Liver (tissue), 9 donors: ENCODE results near the gene TRMT44. TPM values are rescaled to one million over a fixed set of nuclear protein-coding genes. Genes with fewer than 3 reads are reported as not detected.

Experiments used
- DNase-seq: peaks from one replicate; pipeline ENCODE4 v3.0.0-alpha.2; 2017; ENCODE audit warnings: low spot score
- H3K27ac ChIP-seq, 2 donors: one replicate each; pipeline ENCODE4 v1.7.0; 2013; ENCODE audit warnings: inconsistent platforms in 2 of 2, low read length in 2 of 2, control low read depth in 1 of 2, low read depth in 1 of 2, mild to moderate bottlenecking in 1 of 2
- H3K27me3 ChIP-seq, 4 donors: one replicate each; pipeline versions ENCODE4 v1.6.1 to v1.7.0; 2013; ENCODE audit warnings: low read length in 3 of 4, inconsistent platforms in 1 of 4, mild to moderate bottlenecking in 1 of 4, moderate library complexity in 1 of 4; ENCODE audit not compliant: control insufficient read depth in 4 of 4, insufficient read depth in 4 of 4
- H3K36me3 ChIP-seq, 4 donors: one replicate each; pipeline versions ENCODE4 v1.6.1 to v1.7.0; 2013; ENCODE audit warnings: low read length in 3 of 4, mild to moderate bottlenecking in 3 of 4, low read depth in 1 of 4, moderate library complexity in 1 of 4; ENCODE audit not compliant: control insufficient read depth in 4 of 4, insufficient read depth in 3 of 4
- H3K4me1 ChIP-seq, 4 donors: one replicate each; pipeline versions ENCODE4 v1.6.1 to v1.7.0; 2013; ENCODE audit warnings: low read length in 3 of 4, mild to moderate bottlenecking in 3 of 4, moderate library complexity in 1 of 4; ENCODE audit not compliant: control insufficient read depth in 4 of 4, insufficient read depth in 4 of 4
- H3K4me3 ChIP-seq, 3 donors: one replicate each; pipeline versions ENCODE4 v1.6.1 to v1.7.0; 2013; ENCODE audit warnings: low read length in 3 of 3, control low read depth in 1 of 3, low read depth in 1 of 3, mild to moderate bottlenecking in 1 of 3
- H3K9ac ChIP-seq, 2 donors: one replicate each; pipeline ENCODE4 v1.7.0; 2013; ENCODE audit warnings: low read length in 2 of 2, mild to moderate bottlenecking in 2 of 2, moderate library complexity in 2 of 2, control low read depth in 1 of 2, low read depth in 1 of 2
- H3K9me3 ChIP-seq, 4 donors: one replicate each; pipeline versions ENCODE4 v1.6.1 to v1.7.0; 2013; ENCODE audit warnings: low read length in 3 of 4; ENCODE audit not compliant: control insufficient read depth in 4 of 4
- ATF3 ChIP-seq: IDR thresholded peaks from 2 replicates; pipeline ENCODE4 v1.6.1; 2016; ENCODE audit warnings: antibody characterized with exemption
- FOXA1 ChIP-seq: IDR thresholded peaks from 2 replicates; pipeline ENCODE4 v1.6.1; 2016; ENCODE audit warnings: antibody characterized with exemption
- FOXA2 ChIP-seq: IDR thresholded peaks from 2 replicates; pipeline ENCODE4 v1.6.1; 2016; ENCODE audit warnings: antibody characterized with exemption
- HNF4G ChIP-seq: IDR thresholded peaks from 2 replicates; pipeline ENCODE4 v1.6.1; 2016; ENCODE audit warnings: antibody characterized with exemption
- JUND ChIP-seq, 2 donors: IDR thresholded peaks; 2 replicates each; pipeline ENCODE4 v1.6.1; 2016; ENCODE audit warnings: antibody characterized with exemption in 2 of 2
- MAX ChIP-seq: IDR thresholded peaks from 2 replicates; pipeline ENCODE4 v1.6.1; 2016; ENCODE audit warnings: antibody characterized with exemption
- NR2F2 ChIP-seq: IDR thresholded peaks from 2 replicates; pipeline ENCODE4 v1.6.1; 2016; ENCODE audit warnings: antibody characterized with exemption
- RAD21 ChIP-seq, 2 donors: IDR thresholded peaks; 2 replicates each; pipeline ENCODE4 v1.6.1; 2016; ENCODE audit warnings: antibody characterized with exemption in 2 of 2, mild to moderate bottlenecking in 2 of 2
- REST ChIP-seq: IDR thresholded peaks from 2 replicates; pipeline ENCODE4 v1.6.1; 2016; ENCODE audit warnings: antibody characterized with exemption, mild to moderate bottlenecking
- RXRA ChIP-seq, 2 donors: IDR thresholded peaks; 2 replicates each; pipeline ENCODE4 v1.6.1; 2017 to 2018; ENCODE audit warnings: antibody characterized with exemption in 2 of 2, mild to moderate bottlenecking in 1 of 2
- SP1 ChIP-seq: IDR thresholded peaks from 2 replicates; pipeline ENCODE4 v1.6.1; 2018; ENCODE audit warnings: antibody characterized with exemption, mild to moderate bottlenecking
- TAF1 ChIP-seq: conservative IDR thresholded peaks from 2 replicates; pipeline ENCODE4 v1.6.1; 2016; ENCODE audit warnings: antibody characterized with exemption, mild to moderate bottlenecking
- YY1 ChIP-seq: IDR thresholded peaks from 2 replicates; pipeline ENCODE4 v1.6.1; 2016; ENCODE audit warnings: antibody characterized with exemption, mild to moderate bottlenecking
- ZBTB33 ChIP-seq: IDR thresholded peaks from 2 replicates; pipeline ENCODE4 v1.6.1; 2016; ENCODE audit warnings: antibody characterized with exemption
- WGBS: extraction: QIAGEN DNeasy Blood & Tissue Kit; methylation state at CpG from one replicate; pipeline ENCODE4 v1.1.7; 2013; 5-methylcytosine and 5-hydroxymethylcytosine counted together
- polyA plus RNA-seq, 2 donors: library from polyadenylated mRNA; stranded (reverse) in 1 of 2; unstranded in 1 of 2; fragments of 200-250 nt in 1 of 2; fragments of >200 nt in 1 of 2; fragmentation: Nextera tagmentation in 1 of 2; extraction: Ambion mirVana in 1 of 2; gene quantifications; one replicate each; pipeline versions ENCODE4 v1.2.1 to v1.2.3, GENCODE V29; 2013 to 2015
- total RNA-seq, 2 donors: library from RNA; depleted of rRNA; stranded (reverse); fragments of >200 nt; gene quantifications; one replicate each; pipeline ENCODE4 v1.2.3, GENCODE V29; 2014
- donor health status: healthy.
- donor health status: healthy.
- donor health status: healthy.
- donor health status: healthy.
- donor health status: healthy.

Gene TRMT44
- total and polyA plus RNA-seq, 4 donors = 3.0 to 16.0 (median 5.7) TPM

GRCh38 chr4:8414377-8414776 is 26.2 kb upstream of the TRMT44 start (continued):
- TF ChIP-seq REST (no peak), RAD21 (IDR thresholded peaks at IDR 0.05) (no peak), MAX (no peak), YY1 (no peak), TAF1 (no peak)

- peaks cover 0 to 27% (median 18%) of the 10 kb centered on the region in 4 donors for H3K36me3 ChIP-seq
- 80% methylated on average over 11 of the region's 11 CpGs for WGBS
- H3K9ac ChIP-seq = no peak overlapping the region
- H3K4me3 ChIP-seq = no peak overlapping the region
- no peaks in the 10 kb centered on the region for H3K9me3 ChIP-seq
- H3K27me3 ChIP-seq = no peaks in the 10 kb centered on the region
- TF ChIP-seq FOXA2 = no peak
- TF ChIP-seq JUND (IDR thresholded peaks at IDR 0.05) = no peak
- no peak for TF ChIP-seq FOXA1
- TF ChIP-seq ATF3 = no peak
- TF ChIP-seq TAF1 = no peak
- TF ChIP-seq YY1 = no peak
- TF ChIP-seq NR2F2 = no peak
- no peak for TF ChIP-seq RAD21 (IDR thresholded peaks at IDR 0.05)
- no peak for TF ChIP-seq ZBTB33
- no peak for TF ChIP-seq REST
- no peak for TF ChIP-seq HNF4G
- TF ChIP-seq MAX = no peak
- no peak for TF ChIP-seq SP1
- no peak for TF ChIP-seq RXRA (IDR thresholded peaks at IDR 0.05)
- H3K27ac ChIP-seq = no peak overlapping the region
- peaks cover 0 to 2% (median 0%) of the 10 kb centered on the region in 4 donors for H3K4me1 ChIP-seq
- DNase-seq = no peak
These were observed 23.4 kb upstream of the TRMT44 start for GRCh38 chr4:8417071-8417614.
